ENCODE measurements around the gene HRCT1.

Gene HRCT1

DNA sequence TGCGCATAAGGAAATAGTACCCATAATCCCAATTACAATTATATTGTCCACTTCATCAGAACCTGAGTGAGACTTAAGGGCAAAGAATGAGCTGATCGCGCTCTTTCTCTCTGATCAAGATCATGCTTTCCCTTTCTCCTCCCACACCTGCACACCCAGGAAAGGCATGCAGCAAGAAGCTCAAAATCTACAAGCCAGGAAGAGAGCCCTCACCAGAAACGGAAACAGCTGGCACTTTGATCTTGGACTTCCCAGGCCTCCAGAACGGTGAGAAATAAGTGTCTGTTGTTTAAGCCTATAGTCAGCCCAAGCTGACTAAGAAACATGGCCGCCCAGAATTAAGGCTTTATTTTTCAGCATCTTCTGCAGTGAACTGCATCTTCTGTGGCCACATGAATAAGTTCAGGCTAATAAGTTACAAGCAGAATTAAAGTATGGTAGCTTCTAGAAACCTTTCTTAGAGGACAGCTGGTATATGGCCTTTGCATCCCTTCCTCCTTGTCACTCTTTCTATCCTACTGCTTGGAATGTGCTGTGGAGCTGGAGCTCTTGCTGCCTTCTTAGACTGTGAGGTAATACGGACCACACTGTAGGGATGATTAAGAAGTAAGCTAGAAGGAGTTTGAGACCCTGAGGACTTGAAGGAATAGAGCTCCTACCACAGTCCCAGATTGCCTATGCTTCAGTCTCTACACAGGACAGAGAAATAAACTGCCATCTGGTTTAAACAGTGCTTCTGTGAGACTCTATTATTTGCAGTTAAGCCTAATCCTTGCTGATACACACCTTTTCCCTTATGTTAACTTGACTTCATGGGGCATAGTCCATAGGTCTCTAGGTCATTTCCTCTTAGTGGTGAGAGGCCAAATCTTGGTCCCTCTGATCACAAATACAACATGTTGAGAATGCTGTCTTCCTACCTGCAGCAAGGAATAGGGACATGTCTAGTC lies 34.7 kb downstream of the HRCT1 start:
- no peak for TF ChIP-seq EZH2 (IDR thresholded peaks at IDR 0.05; ENCODE audit: borderline replicate concordance, low read depth, low read length, severe bottlenecking)
- TF ChIP-seq, protein P1, sequence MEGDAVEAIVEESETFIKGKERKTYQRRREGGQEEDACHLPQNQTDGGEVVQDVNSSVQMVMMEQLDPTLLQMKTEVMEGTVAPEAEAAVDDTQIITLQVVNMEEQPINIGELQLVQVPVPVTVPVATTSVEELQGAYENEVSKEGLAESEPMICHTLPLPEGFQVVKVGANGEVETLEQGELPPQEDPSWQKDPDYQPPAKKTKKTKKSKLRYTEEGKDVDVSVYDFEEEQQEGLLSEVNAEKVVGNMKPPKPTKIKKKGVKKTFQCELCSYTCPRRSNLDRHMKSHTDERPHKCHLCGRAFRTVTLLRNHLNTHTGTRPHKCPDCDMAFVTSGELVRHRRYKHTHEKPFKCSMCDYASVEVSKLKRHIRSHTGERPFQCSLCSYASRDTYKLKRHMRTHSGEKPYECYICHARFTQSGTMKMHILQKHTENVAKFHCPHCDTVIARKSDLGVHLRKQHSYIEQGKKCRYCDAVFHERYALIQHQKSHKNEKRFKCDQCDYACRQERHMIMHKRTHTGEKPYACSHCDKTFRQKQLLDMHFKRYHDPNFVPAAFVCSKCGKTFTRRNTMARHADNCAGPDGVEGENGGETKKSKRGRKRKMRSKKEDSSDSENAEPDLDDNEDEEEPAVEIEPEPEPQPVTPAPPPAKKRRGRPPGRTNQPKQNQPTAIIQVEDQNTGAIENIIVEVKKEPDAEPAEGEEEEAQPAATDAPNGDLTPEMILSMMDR (IDR thresholded peaks at IDR 0.05; ENCODE audit: borderline replicate concordance, extremely low read depth, low read length, poor library complexity, severe bottlenecking) = no peak
- Histone ChIP-seq H3K4me1 (ENCODE audit: insufficient read depth, low read length) (peaks cover 42% of the 10 kb centered on the region), H3K4me3 (ENCODE audit: low read depth in 1 of 2, low read length in 2 of 2) (peak overlapping the region in 1 of 2 experiments; percentile 5; a peak in 1 of 4 replicates), H3K4me2 (ENCODE audit: insufficient read depth, low read length) (peak overlapping the region; percentile 50), H3K27me3 (ENCODE audit: insufficient read depth, low read length, poor library complexity) (no peaks in the 10 kb centered on the region), H3K27ac (ENCODE audit: low read length) (peak overlapping the region; percentile 89), H3K9me3 (ENCODE audit: insufficient read depth, low read length, severe bottlenecking) (peaks cover 5% of the 10 kb centered on the region), H4K20me1 (ENCODE audit: insufficient read depth, low read length) (no peaks in the 10 kb centered on the region), H3K9ac (ENCODE audit: low read depth, low read length) (peak overlapping the region; percentile 34), H3K79me2 (ENCODE audit: insufficient read depth, low read length) (no peaks in the 10 kb centered on the region), H2AFZ (ENCODE audit: low read depth, low read length) (peak overlapping the region; percentile 73), H3K36me3 (ENCODE audit: insufficient read depth, low read length) (no peaks in the 10 kb centered on the region)
- ATAC-seq (ENCODE audit: insufficient read depth, low read depth) (peak; percentile 96), DNase-seq (peak; percentile 87)

- Histone ChIP-seq H3K27ac (ENCODE audit: low read length) (no peak overlapping the region), H2AFZ (ENCODE audit: low read depth, low read length) (no peak overlapping the region), H3K9me3 (ENCODE audit: insufficient read depth, low read length, severe bottlenecking) (no peaks in the 10 kb centered on the region), H3K36me3 (ENCODE audit: insufficient read depth, low read length) (no peaks in the 10 kb centered on the region), H3K27me3 (ENCODE audit: insufficient read depth, low read length, poor library complexity) (no peaks in the 10 kb centered on the region), H3K4me1 (ENCODE audit: insufficient read depth, low read length) (peaks cover 42% of the 10 kb centered on the region), H3K9ac (ENCODE audit: low read depth, low read length) (no peak overlapping the region), H4K20me1 (ENCODE audit: insufficient read depth, low read length) (no peaks in the 10 kb centered on the region), H3K4me2 (ENCODE audit: insufficient read depth, low read length) (no peak overlapping the region), H3K4me3 (ENCODE audit: low read depth in 1 of 2, low read length in 2 of 2) (no peak overlapping the region), H3K79me2 (ENCODE audit: insufficient read depth, low read length) (no peaks in the 10 kb centered on the region)
- no peak for ATAC-seq (ENCODE audit: insufficient read depth, low read depth)
- no peak for TF ChIP-seq EZH2 (IDR thresholded peaks at IDR 0.05; ENCODE audit: borderline replicate concordance, low read depth, low read length, severe bottlenecking)
- TF ChIP-seq, protein P1 (IDR thresholded peaks at IDR 0.05; ENCODE audit: borderline replicate concordance, extremely low read depth, low read length, poor library complexity, severe bottlenecking) = no peak
- DNase-seq = no peak
Observed at GRCh38 chr9:35942286-35942685, 36.3 kb downstream of the HRCT1 start.

DNA sequence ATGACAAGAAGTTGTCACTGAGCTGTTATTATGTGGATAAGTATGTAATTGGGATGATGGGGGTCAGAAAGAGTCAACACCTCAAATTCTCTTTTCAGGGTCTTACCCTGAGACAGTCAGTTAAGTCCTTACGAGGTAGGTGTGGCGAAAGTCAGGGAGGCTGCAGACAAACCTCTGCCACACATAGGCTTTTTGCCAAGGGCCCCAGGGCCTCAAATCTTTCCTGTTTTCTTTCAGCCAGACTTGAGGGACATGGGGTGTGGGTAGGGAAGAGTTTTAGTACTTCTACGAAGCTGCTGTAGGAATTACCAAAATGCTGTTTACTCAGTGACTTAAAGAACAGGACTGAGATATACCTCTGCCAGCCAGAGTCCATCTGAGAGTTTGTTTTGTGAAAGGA lies 38.2 kb downstream of the HRCT1 start:
- Histone ChIP-seq H3K79me2 (ENCODE audit: insufficient read depth, low read length) (no peaks in the 10 kb centered on the region), H3K4me2 (ENCODE audit: insufficient read depth, low read length) (no peak overlapping the region), H3K36me3 (ENCODE audit: insufficient read depth, low read length) (no peaks in the 10 kb centered on the region), H3K9ac (ENCODE audit: low read depth, low read length) (no peak overlapping the region), H3K27me3 (ENCODE audit: insufficient read depth, low read length, poor library complexity) (no peaks in the 10 kb centered on the region), H4K20me1 (ENCODE audit: insufficient read depth, low read length) (no peaks in the 10 kb centered on the region), H3K4me3 (ENCODE audit: low read depth in 1 of 2, low read length in 2 of 2) (no peak overlapping the region), H3K9me3 (ENCODE audit: insufficient read depth, low read length, severe bottlenecking) (no peaks in the 10 kb centered on the region), H3K4me1 (ENCODE audit: insufficient read depth, low read length) (peaks cover 32% of the 10 kb centered on the region), H2AFZ (ENCODE audit: low read depth, low read length) (no peak overlapping the region), H3K27ac (ENCODE audit: low read length) (no peak overlapping the region)
- no peak for DNase-seq
- no peak for TF ChIP-seq EZH2 (IDR thresholded peaks at IDR 0.05; ENCODE audit: borderline replicate concordance, low read depth, low read length, severe bottlenecking)
- TF ChIP-seq, protein P1 (IDR thresholded peaks at IDR 0.05; ENCODE audit: borderline replicate concordance, extremely low read depth, low read length, poor library complexity, severe bottlenecking) = no peak
- no peak for ATAC-seq (ENCODE audit: insufficient read depth, low read depth)
